Astrocyte (in vitro differentiated cells and primary cell): ENCODE data around the gene CNOT1.

ENCODE experiments used
- CTCF ChIP-seq: IDR thresholded peaks from 2 replicates; pipeline ENCODE4 v1.5.1; 2011; ENCODE audit warnings: low read depth, mild to moderate bottlenecking, inconsistent platforms, low read length, moderate library complexity; ENCODE audit not compliant: insufficient read depth
- EZH2 ChIP-seq: IDR thresholded peaks from 2 replicates; pipeline ENCODE4 v1.6.1; 2012; ENCODE audit warnings: mild to moderate bottlenecking, low read length, inconsistent platforms; ENCODE audit not compliant: insufficient read depth

DNA sequence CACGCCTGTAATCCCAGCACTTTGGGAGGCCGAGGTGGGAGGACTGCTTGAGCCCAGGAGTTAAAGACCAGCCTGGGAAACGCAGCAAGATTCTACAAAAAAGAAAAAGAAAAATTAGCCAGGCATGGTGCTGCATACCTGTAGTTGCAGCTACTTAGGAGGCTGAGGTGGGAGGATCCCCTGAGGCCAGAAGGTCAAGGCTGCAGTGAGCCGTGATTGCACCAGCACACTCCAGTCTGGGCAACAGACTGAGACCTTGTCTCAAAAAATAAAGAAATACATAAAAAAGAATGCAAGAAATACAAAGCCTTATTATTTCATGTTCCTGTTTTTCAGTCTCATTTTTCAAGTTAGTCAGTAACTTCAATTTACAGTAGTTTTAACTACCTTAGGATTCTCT lies 5.9 kb upstream of the CNOT1 start:
- TF ChIP-seq CTCF (no peak), EZH2 (no peak)
